ENCODE measurements around the gene HAUS3. TPM values are rescaled to one million over a fixed set of nuclear protein-coding genes. Genes with fewer than 3 reads are reported as not detected.

The HAUS3 gene
- total RNA-seq, 1 experiment from 2014 or later: 17.3 TPM

GRCh38 chr4:2284934-2285612 is 43.2 kb upstream of the HAUS3 start:
- no peak for DNase-seq (ENCODE audit: low read depth, low spot score)
- peak; percentile 28; the same call in 1 of the 2 replicates for ATAC-seq
- TF ChIP-seq SP1 (IDR thresholded peaks at IDR 0.05; ENCODE audit: low read depth) (no peak), FOSL1 (IDR thresholded peaks at IDR 0.05; ENCODE audit: low read depth) (no peak), EZH2phosphoT487 (IDR thresholded peaks at IDR 0.05; ENCODE audit: borderline replicate concordance) (no peak)

GRCh38 chr4:2284161-2284933 is 42.4 kb upstream of the HAUS3 start:
- Histone ChIP-seq H4K20me1 (ENCODE audit: insufficient read depth) (no peaks in the 10 kb centered on the region), H3K27me3 (ENCODE audit: insufficient read depth, low read length) (no peaks in the 10 kb centered on the region), H3K79me2 (ENCODE audit: insufficient read depth, low read length) (no peaks in the 10 kb centered on the region), H3K9ac (ENCODE audit: low read length) (no peak overlapping the region), H3K36me3 (ENCODE audit: control insufficient read depth in 1 of 2, insufficient read depth in 2 of 2, low read length in 2 of 2) (no peaks in the 10 kb centered on the region), H3K27ac (ENCODE audit: low read depth, low read length) (no peak overlapping the region), H3K9me2 (ENCODE audit: insufficient read depth) (no peaks in the 10 kb centered on the region), H3K4me2 (ENCODE audit: low read length) (no peak overlapping the region), H3K4me3 (replicated peaks in 1 of 2; ENCODE audit: low read depth in 1 of 2, low read length in 2 of 2) (no peak overlapping the region), H3K9me3 (ENCODE audit: control insufficient read depth in 1 of 2, insufficient read depth in 1 of 2, low read depth in 1 of 2, low read length in 2 of 2) (no peaks in the 10 kb centered on the region), H3K4me1 (ENCODE audit: control insufficient read depth in 1 of 2, insufficient read depth in 2 of 2, low read length in 2 of 2) (peaks cover 0 to 9% of the 10 kb centered on the region in 2 experiments; a peak in 2 of 4 replicates), H2AFZ (ENCODE audit: low read depth, low read length, poor library complexity, severe bottlenecking) (no peak overlapping the region)
- intact Hi-C loops (cut with micrococcal nuclease): no loop called here
- BruUV-seq (replicated peaks): no TSS peak
- no peak for DNase-seq (ENCODE audit: low read depth, low spot score)
- ChIA-PET POLR2A (no interaction called here), RAD21 (ENCODE audit: low non-redundant PET in 1 of 2, low total read pairs in 2 of 2, uncharacterized antibody in 2 of 2, unreplicated experiment in 2 of 2) (no interaction called here), CTCF (no interaction called here)
- no peak for ATAC-seq
- TF ChIP-seq REST (IDR thresholded peaks at IDR 0.05; ENCODE audit: low read depth) (no peak), EZH2phosphoT487 (IDR thresholded peaks at IDR 0.05; ENCODE audit: borderline replicate concordance) (no peak), YY1 (IDR thresholded peaks at IDR 0.05; ENCODE audit: extremely low read depth, insufficient replicate concordance, low read depth, low read length) (no peak), ELF1 (IDR thresholded peaks at IDR 0.05; ENCODE audit: borderline replicate concordance, low read depth) (no peak), FOSL1 (IDR thresholded peaks at IDR 0.05; ENCODE audit: low read depth) (no peak), POLR2A (IDR thresholded peaks at IDR 0.05; ENCODE audit: borderline replicate concordance, extremely low read depth, insufficient read depth, insufficient read length) (no peak), JUND (IDR thresholded peaks at IDR 0.05) (no peak), ZBTB33 (IDR thresholded peaks at IDR 0.05; ENCODE audit: extremely low read depth, insufficient replicate concordance, low read length) (no peak), SIN3A (IDR thresholded peaks at IDR 0.05; ENCODE audit: low read depth) (no peak), EZH2 (IDR thresholded peaks at IDR 0.05) (no peak), POLR2AphosphoS5 (IDR thresholded peaks at IDR 0.05; ENCODE audit: low read depth, low read length) (no peak)

More at GRCh38 chr4:2284934-2285612, 43.2 kb upstream of the HAUS3 start:
- POLR2A ChIA-PET: no interaction called here
- Histone ChIP-seq H3K79me2 (ENCODE audit: insufficient read depth, low read length) (no peaks in the 10 kb centered on the region), H3K4me2 (ENCODE audit: low read length) (peak overlapping the region; percentile 19; the same call in 1 of the 2 replicates), H3K9me3 (ENCODE audit: control insufficient read depth in 1 of 2, insufficient read depth in 1 of 2, low read depth in 1 of 2, low read length in 2 of 2) (no peaks in the 10 kb centered on the region), H2AFZ (ENCODE audit: low read depth, low read length, poor library complexity, severe bottlenecking) (no peak overlapping the region), H3K9me2 (ENCODE audit: insufficient read depth) (no peaks in the 10 kb centered on the region), H4K20me1 (ENCODE audit: insufficient read depth) (no peaks in the 10 kb centered on the region), H3K27ac (ENCODE audit: low read depth, low read length) (no peak overlapping the region), H3K36me3 (ENCODE audit: control insufficient read depth in 1 of 2, insufficient read depth in 2 of 2, low read length in 2 of 2) (no peaks in the 10 kb centered on the region), H3K9ac (ENCODE audit: low read length) (no peak overlapping the region), H3K27me3 (ENCODE audit: insufficient read depth, low read length) (no peaks in the 10 kb centered on the region), H3K4me3 (replicated peaks in 1 of 2; ENCODE audit: low read depth in 1 of 2, low read length in 2 of 2) (no peak overlapping the region), H3K4me1 (ENCODE audit: control insufficient read depth in 1 of 2, insufficient read depth in 2 of 2, low read length in 2 of 2) (peaks cover 0 to 9% of the 10 kb centered on the region in 2 experiments; a peak in 2 of 4 replicates)
- CTCF ChIA-PET: no interaction called here
- no TSS peak for BruUV-seq (replicated peaks)
- RAD21 ChIA-PET (ENCODE audit: low non-redundant PET in 1 of 2, low total read pairs in 2 of 2, uncharacterized antibody in 2 of 2, unreplicated experiment in 2 of 2): no interaction called here
- intact Hi-C loops (cut with micrococcal nuclease): no loop called here
